Natural killer cell (primary cell): ENCODE data around the gene CCRL2. TPM values are rescaled to one million over a fixed set of nuclear protein-coding genes. Genes with fewer than 3 reads are reported as not detected.
"Not testable (repeated sequence)": the region's sequence is repeated elsewhere in the genome, so short reads cannot be mapped to it uniquely, and the experiment has no call there.

Source experiments
- ATAC-seq, 3 donors: fragments of 150-1000 bp in 2 of 3; fragments of 200-7000 bp in 1 of 3; cut with Tn5 transposase; 1 replicate in 1 of 3; 2 replicates in 2 of 3; pipeline ENCODE4 v1.10.0; 2021; ENCODE audit warnings: mild to moderate bottlenecking in 2 of 3, moderate library complexity in 2 of 3
- DNase-seq, 2 donors: peaks; one replicate each; pipeline versions ENCODE4 v3.0.0 to v3.0.0-alpha.2; 2013 to 2021; ENCODE audit warnings: mixed read lengths in 1 of 2
- H3K27ac ChIP-seq: one replicate; pipeline ENCODE4 v1.5.1; 2013; ENCODE audit warnings: mild to moderate bottlenecking, low read length
- H3K27me3 ChIP-seq: one replicate; pipeline ENCODE4 v1.6.1; 2013; ENCODE audit warnings: low read length; ENCODE audit not compliant: control insufficient read depth, insufficient read depth
- H3K36me3 ChIP-seq: one replicate; pipeline ENCODE4 v1.6.1; 2013; ENCODE audit warnings: low read length; ENCODE audit not compliant: control insufficient read depth, insufficient read depth
- H3K4me1 ChIP-seq: one replicate; pipeline ENCODE4 v1.6.1; 2013; ENCODE audit warnings: low read length; ENCODE audit not compliant: control insufficient read depth, insufficient read depth
- H3K4me3 ChIP-seq: one replicate; pipeline ENCODE4 v1.5.1; 2013; ENCODE audit warnings: low read length
- H3K9me3 ChIP-seq: one replicate; pipeline ENCODE4 v1.6.1; 2013; ENCODE audit warnings: low read length; ENCODE audit not compliant: control insufficient read depth, insufficient read depth
- H3K27ac Mint-ChIP-seq, 2 donors: one replicate each; pipeline ENCODE4 v1.8.0; 2022; ENCODE audit warnings: mild to moderate bottlenecking in 2 of 2, mixed read lengths in 2 of 2, moderate library complexity in 1 of 2
- H3K27me3 Mint-ChIP-seq, 2 donors: one replicate each; pipeline ENCODE4 v1.8.0; 2022; ENCODE audit warnings: low read depth in 2 of 2, mixed read lengths in 2 of 2
- H3K36me3 Mint-ChIP-seq: one replicate; pipeline ENCODE4 v1.8.0; 2022; ENCODE audit warnings: mixed read lengths
- H3K4me1 Mint-ChIP-seq, 2 donors: one replicate each; pipeline ENCODE4 v1.8.0; 2022; ENCODE audit warnings: mixed read lengths in 2 of 2
- H3K4me3 Mint-ChIP-seq: one replicate; pipeline ENCODE4 v1.8.0; 2022; ENCODE audit warnings: mild to moderate bottlenecking, moderate library complexity, mixed read lengths
- H3K9me3 Mint-ChIP-seq, 2 donors: one replicate each; pipeline ENCODE4 v1.8.0; 2022; ENCODE audit warnings: mixed read lengths in 2 of 2
- WGBS: methylation state at CpG from one replicate; pipeline ENCODE4 v1.1.7; 2013; ENCODE audit warnings: missing lambda C conversion rate; ENCODE audit not compliant: insufficient coverage; 5-methylcytosine and 5-hydroxymethylcytosine counted together
- intact Hi-C: fragments of 100-400 bp; cut with micrococcal nuclease; formaldehyde crosslinking; loops from one replicate; pipeline ENCODE4 v1.14.2; 2022
- total RNA-seq, 4 donors: library from RNA; stranded (reverse); fragments of 120-200 nt in 1 of 4; gene quantifications; one replicate each; pipeline versions ENCODE4 v1.2.3 to v1.2.4, GENCODE V29; 2013 to 2022
- TF ChIP-seq, protein P1 (sequence below): fragments of 200-600 bp; IDR thresholded peaks from one replicate; pipeline ENCODE4 v1.8.0; 2022; ENCODE audit warnings: antibody characterized with exemption

CCRL2 gene
- total RNA-seq, 3 donors from 2014 or later (not counting 1 experiment from before 2014, with no cell fraction given), result 3.0 to 4.6 (median 3.8) TPM

DNA sequence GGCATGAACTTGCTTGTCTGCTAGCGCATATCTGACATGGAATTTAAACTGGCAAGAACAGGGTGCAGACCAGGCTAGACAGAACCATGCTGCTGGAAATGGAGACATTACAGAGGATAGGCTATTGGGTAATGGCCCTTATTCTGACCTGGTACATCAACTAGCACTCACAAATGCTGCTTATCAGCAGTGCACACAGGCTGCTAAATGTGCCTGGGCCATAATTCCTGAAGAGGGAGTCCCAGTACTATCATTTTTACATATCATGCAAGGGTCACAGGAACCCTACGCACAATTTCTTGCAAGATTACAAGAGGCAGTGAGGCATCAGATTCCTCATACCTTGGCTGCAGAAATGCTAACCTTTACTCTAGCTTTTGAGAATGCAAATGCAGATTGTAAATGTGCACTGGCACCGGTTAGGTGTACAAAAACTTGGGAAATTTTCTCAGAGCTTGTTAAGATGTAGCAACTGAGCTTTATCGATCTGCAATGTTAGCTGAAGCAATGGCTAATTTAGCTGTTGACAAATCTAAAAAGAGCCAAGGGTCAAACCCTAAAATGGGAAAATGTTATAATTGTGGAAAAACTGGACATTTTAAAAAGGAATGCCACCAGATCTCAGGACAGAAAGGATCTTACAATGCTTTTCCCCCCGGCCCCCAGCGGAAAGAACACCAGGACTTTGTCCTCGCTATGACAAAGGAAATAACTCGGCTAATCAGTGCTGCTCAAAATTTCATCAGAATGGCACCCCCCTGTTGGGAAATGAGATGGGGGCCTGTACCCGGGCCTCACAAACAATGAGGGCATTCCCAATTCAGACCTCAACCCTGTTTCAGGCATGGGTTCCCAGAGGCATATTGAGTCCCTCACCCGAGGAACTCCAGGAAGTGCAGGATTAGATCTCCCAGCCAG is 21.1 kb downstream of the CCRL2 start:
- TF ChIP-seq, protein P1, sequence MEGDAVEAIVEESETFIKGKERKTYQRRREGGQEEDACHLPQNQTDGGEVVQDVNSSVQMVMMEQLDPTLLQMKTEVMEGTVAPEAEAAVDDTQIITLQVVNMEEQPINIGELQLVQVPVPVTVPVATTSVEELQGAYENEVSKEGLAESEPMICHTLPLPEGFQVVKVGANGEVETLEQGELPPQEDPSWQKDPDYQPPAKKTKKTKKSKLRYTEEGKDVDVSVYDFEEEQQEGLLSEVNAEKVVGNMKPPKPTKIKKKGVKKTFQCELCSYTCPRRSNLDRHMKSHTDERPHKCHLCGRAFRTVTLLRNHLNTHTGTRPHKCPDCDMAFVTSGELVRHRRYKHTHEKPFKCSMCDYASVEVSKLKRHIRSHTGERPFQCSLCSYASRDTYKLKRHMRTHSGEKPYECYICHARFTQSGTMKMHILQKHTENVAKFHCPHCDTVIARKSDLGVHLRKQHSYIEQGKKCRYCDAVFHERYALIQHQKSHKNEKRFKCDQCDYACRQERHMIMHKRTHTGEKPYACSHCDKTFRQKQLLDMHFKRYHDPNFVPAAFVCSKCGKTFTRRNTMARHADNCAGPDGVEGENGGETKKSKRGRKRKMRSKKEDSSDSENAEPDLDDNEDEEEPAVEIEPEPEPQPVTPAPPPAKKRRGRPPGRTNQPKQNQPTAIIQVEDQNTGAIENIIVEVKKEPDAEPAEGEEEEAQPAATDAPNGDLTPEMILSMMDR, result no peak
- no peaks in the 10 kb centered on the region for H3K9me3 ChIP-seq
- intact Hi-C loops, result no loop called here
- H3K4me1 ChIP-seq, result no peaks in the 10 kb centered on the region
- no peak overlapping the region for H3K27ac ChIP-seq
- DNase-seq (no peak), ATAC-seq (no peak)
- peaks cover 5 to 6% of the 10 kb centered on the region in 2 donors for H3K9me3 Mint-ChIP-seq
- peaks cover 0 to 9% of the 10 kb centered on the region in 2 donors for H3K27me3 Mint-ChIP-seq
- no peaks in the 10 kb centered on the region for H3K4me1 Mint-ChIP-seq
- no peak overlapping the region for H3K4me3 ChIP-seq
- WGBS, result 93% methylated on average over 10 of the region's 10 CpGs
- no peaks in the 10 kb centered on the region for H3K27me3 ChIP-seq
- peaks cover 8% of the 10 kb centered on the region for H3K36me3 Mint-ChIP-seq
- H3K4me3 Mint-ChIP-seq, result no peak overlapping the region
- no peaks in the 10 kb centered on the region for H3K36me3 ChIP-seq
- no peak overlapping the region for H3K27ac Mint-ChIP-seq

DNA sequence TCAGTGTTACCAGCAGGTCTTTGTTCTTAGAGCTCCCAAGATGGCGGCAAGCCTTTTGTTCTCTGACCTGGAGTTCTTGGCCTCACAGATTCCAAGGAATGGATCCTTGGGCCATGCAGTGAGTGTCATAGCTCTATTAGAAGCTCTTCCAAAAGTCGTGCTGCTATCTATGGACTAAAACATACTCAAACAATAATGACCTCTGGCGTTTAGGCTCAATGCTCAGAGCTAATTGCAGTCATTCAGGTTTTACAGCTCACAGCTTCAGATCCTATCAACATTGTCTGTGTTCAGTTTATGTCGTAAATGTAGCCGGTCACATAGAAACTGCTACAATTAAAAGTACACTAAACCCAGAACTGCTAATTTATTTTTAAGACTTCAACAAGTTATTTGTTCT is 22.2 kb downstream of the CCRL2 start:
- no peak overlapping the region for H3K27ac Mint-ChIP-seq
- H3K4me3 Mint-ChIP-seq, result no peak overlapping the region
- intact Hi-C loops, result no loop called here
- DNase-seq, result no peak
- H3K9me3 Mint-ChIP-seq, result peaks cover 5 to 6% of the 10 kb centered on the region in 2 donors
- H3K36me3 Mint-ChIP-seq, result peaks cover 8% of the 10 kb centered on the region
- WGBS, result 93% methylated on average over 5 of the region's 5 CpGs
- H3K4me1 Mint-ChIP-seq, result no peaks in the 10 kb centered on the region
- no peak overlapping the region for H3K4me3 ChIP-seq
- TF ChIP-seq, protein P1, result no peak
- no peak overlapping the region for H3K27ac ChIP-seq
- peaks cover 0 to 9% of the 10 kb centered on the region in 2 donors for H3K27me3 Mint-ChIP-seq
- H3K9me3 ChIP-seq, result no peaks in the 10 kb centered on the region
- H3K4me1 ChIP-seq, result no peaks in the 10 kb centered on the region
- no peaks in the 10 kb centered on the region for H3K36me3 ChIP-seq
- ATAC-seq, result no peak
- no peaks in the 10 kb centered on the region for H3K27me3 ChIP-seq

DNA sequence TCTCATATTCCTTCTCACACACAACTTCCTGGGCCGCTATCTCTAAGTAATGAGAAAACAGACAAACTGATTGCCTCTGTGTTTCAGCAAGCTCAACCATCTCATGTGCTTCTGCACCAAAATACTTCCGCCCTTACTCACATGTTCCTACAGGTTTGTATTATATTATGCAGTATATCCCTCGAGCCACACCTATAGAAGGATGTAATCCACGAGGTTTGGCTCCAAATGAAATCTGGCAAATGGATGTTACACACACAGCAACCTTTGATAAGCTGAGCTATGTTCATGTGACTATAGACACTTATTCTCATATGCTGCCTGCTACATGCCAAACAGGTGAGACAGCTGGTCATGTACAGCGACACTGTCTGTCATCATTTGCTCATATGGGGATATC is 22.6 kb downstream of the CCRL2 start:
- H3K36me3 ChIP-seq, result no peaks in the 10 kb centered on the region
- intact Hi-C loops, result no loop called here
- DNase-seq, result no peak

DNA sequence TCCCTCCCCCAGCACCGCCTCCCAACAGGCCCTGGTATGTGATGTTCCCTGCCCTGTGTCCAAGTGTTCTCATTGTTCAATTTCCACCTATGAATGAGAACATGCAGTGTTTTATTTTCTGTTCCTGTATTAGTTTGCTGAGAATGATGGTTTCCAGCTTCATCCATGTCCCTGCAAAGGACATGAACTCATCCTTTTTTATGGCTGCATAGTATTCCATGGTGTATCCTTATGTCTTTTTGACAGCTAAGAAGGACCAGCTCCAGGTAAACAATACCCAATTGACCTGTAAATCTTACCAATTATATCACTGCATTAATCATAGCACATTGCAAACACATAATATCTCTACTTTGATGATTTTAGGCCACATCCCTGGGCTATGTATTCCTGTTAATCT is 23.8 kb downstream of the CCRL2 start:
- intact Hi-C loops, H3K27me3 Mint-ChIP-seq, H3K36me3 Mint-ChIP-seq, H3K4me3 Mint-ChIP-seq, H3K9me3 Mint-ChIP-seq, ATAC-seq, H3K4me1 ChIP-seq, DNase-seq, H3K27ac ChIP-seq, H3K36me3 ChIP-seq, H3K27ac Mint-ChIP-seq, H3K4me1 Mint-ChIP-seq, H3K4me3 ChIP-seq, H3K27me3 ChIP-seq, H3K9me3 ChIP-seq: not testable (repeated sequence)
- 100% methylated on average over 1 of the region's 1 CpG for WGBS

More for the DNA sequence above, 22.6 kb downstream of the CCRL2 start:
- H3K27ac Mint-ChIP-seq, result no peak overlapping the region
- Histone ChIP-seq H3K9me3 (no peaks in the 10 kb centered on the region), H3K27ac (no peak overlapping the region), H3K4me1 (no peaks in the 10 kb centered on the region), H3K27me3 (no peaks in the 10 kb centered on the region), H3K4me3 (no peak overlapping the region)
- H3K4me1 Mint-ChIP-seq, result no peaks in the 10 kb centered on the region
- H3K27me3 Mint-ChIP-seq, result peaks cover 0 to 9% of the 10 kb centered on the region in 2 donors
- H3K4me3 Mint-ChIP-seq, result no peak overlapping the region
- no peak for ATAC-seq
- TF ChIP-seq, protein P1, result no peak
- peaks cover 8% of the 10 kb centered on the region for H3K36me3 Mint-ChIP-seq
- H3K9me3 Mint-ChIP-seq, result peaks cover 5 to 6% of the 10 kb centered on the region in 2 donors
- WGBS, result 91% methylated on average over 4 of the region's 5 CpGs

DNA sequence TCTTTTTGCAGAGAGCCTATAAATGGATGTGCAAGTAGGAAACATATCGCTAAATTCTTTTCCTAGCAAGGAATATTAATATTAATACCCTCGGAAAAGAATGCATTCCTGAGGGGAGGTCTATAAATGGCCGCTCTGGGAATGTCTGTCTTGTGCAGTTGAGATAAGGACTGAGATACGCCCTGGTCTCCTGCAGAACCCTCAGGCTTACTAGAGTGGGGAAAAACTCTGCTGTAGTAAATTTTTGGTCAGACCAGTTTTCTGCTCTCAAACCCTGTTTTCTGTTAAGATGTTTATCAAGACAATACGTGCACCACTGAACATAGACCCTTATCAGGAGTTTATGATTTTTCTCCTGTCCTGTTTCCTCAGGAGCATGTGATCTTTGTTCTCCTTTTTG is 24.8 kb downstream of the CCRL2 start:
- intact Hi-C loops, result not testable (repeated sequence)

DNA sequence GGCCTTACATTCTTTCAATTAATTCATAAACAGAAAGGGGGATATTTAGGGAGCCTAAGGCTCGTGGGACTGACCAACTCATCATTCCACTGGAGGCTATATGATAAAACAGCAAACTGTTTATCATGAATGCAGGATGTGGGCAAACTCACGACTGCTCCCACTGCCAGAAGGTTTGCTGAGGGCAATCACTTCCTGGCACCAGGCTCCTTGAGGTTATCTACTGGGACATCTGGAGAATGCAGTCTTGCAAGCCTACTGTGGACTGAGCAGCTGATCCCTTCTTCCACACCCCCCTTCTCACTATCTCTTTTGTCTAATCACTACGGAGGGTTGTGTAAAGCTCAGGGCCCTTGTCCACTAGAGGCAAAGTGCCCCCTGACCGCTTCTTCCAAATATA is 26.1 kb downstream of the CCRL2 start:
- H3K4me1 Mint-ChIP-seq, H3K27ac Mint-ChIP-seq, DNase-seq, H3K27ac ChIP-seq, H3K36me3 ChIP-seq, H3K4me1 ChIP-seq, ATAC-seq, H3K27me3 Mint-ChIP-seq, H3K4me3 Mint-ChIP-seq, H3K36me3 Mint-ChIP-seq, H3K9me3 ChIP-seq, H3K4me3 ChIP-seq, H3K27me3 ChIP-seq, intact Hi-C loops, H3K9me3 Mint-ChIP-seq: not testable (repeated sequence)
- 55% methylated on average over 4 of the region's 4 CpGs for WGBS

More for the DNA sequence above, 24.8 kb downstream of the CCRL2 start:
- not testable (repeated sequence) for H3K36me3 Mint-ChIP-seq, H3K27ac ChIP-seq, H3K27ac Mint-ChIP-seq, H3K4me1 ChIP-seq, H3K36me3 ChIP-seq, H3K27me3 ChIP-seq, H3K9me3 Mint-ChIP-seq, DNase-seq, H3K9me3 ChIP-seq, H3K4me3 Mint-ChIP-seq, ATAC-seq, H3K4me3 ChIP-seq, H3K4me1 Mint-ChIP-seq, H3K27me3 Mint-ChIP-seq
- 92% methylated on average over 4 of the region's 5 CpGs for WGBS
